ENCODE data around the gene FBXW8.

DNA sequence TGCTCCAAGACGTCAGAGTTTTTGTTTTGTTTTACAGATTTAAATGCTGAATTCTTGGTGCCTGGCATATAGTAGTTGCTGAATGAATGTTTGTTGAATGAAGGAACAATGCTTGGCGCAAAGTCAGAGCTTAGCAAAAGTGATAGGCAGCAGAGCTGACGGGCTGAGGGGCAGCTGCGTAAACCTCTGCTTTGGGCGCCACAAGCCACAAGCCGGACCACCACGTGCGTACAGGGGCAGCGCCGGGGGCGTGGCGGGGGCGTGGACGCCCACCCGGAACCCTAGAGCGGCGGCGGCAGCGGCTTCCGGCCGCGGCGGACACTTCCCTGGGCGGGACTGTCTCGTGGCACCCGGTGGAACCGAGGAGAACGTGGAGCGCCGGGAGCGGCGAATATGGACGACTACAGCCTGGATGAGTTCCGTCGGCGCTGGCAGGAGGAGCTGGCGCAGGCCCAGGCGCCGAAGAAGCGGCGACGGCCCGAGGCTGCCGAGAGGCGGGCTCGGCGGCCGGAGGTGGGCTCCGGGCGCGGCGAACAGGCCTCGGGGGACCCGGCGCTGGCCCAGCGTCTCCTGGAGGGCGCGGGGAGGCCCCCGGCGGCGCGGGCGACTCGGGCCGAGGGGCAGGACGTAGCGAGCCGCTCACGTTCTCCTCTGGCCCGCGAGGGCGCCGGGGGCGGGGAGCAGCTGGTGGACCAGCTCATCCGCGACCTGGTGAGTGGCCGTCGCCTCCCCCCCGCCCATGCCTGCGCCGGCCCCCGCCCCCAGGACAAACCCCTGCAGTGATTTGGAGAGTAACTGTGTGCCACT lies at the start of gene FBXW8:
- TF ChIP-seq, protein P1, sequence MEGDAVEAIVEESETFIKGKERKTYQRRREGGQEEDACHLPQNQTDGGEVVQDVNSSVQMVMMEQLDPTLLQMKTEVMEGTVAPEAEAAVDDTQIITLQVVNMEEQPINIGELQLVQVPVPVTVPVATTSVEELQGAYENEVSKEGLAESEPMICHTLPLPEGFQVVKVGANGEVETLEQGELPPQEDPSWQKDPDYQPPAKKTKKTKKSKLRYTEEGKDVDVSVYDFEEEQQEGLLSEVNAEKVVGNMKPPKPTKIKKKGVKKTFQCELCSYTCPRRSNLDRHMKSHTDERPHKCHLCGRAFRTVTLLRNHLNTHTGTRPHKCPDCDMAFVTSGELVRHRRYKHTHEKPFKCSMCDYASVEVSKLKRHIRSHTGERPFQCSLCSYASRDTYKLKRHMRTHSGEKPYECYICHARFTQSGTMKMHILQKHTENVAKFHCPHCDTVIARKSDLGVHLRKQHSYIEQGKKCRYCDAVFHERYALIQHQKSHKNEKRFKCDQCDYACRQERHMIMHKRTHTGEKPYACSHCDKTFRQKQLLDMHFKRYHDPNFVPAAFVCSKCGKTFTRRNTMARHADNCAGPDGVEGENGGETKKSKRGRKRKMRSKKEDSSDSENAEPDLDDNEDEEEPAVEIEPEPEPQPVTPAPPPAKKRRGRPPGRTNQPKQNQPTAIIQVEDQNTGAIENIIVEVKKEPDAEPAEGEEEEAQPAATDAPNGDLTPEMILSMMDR (conservative IDR thresholded peaks at IDR 0.05; ENCODE audit: low read depth, low read length): no peak
- TF ChIP-seq EZH2 (IDR thresholded peaks at IDR 0.05; ENCODE audit: low read length, unreplicated experiment): no peak
